PC-9 (cell line): ENCODE data around the gene BAIAP2L1. TPM values are rescaled to one million over a fixed set of nuclear protein-coding genes. Genes with fewer than 3 reads are reported as not detected.

ENCODE experiments used
- BruUV-seq: library from RNA; stranded (reverse); fragments of 400-500 nt; replicated peaks from 2 replicates; lab custom pipeline; 2021; lab: Mats Ljungman, UMichigan
- CTCF ChIA-PET: fragments of 300-600 bp; sonication (Branson Sonifier 250); formaldehyde crosslinking; loops from one replicate; lab custom pipeline; 2022; ENCODE audit warnings: antibody characterized with exemption; lab: Charles Lee
- POLR2A ChIA-PET: fragments of 300-600 bp; sonication (Branson Sonifier 250); formaldehyde crosslinking; loops from one replicate; lab custom pipeline; 2022; ENCODE audit warnings: antibody characterized with exemption; ENCODE audit not compliant: unreplicated experiment; lab: Charles Lee
- DNase-seq, 2 experiments: peaks; one replicate each; pipeline versions ENCODE4 v3.0.0 to v3.0.0-alpha.2; 2015 to 2022; ENCODE audit warnings: mixed read lengths in 1 of 2
- H2AFZ ChIP-seq: fragments of 200-600 bp; sonication (generic); 2 replicates; pipeline ENCODE4 v1.8.1; 2017; ENCODE audit warnings: antibody characterized with exemption
- H3F3A ChIP-seq: fragments of 200-600 bp; sonication (generic); 2 replicates; pipeline ENCODE4 v1.8.1; 2017; ENCODE audit warnings: antibody characterized with exemption, mild to moderate bottlenecking, low read depth; ENCODE audit not compliant: insufficient read depth
- H3K27ac ChIP-seq: fragments of 200-600 bp; sonication (generic); 2 replicates; pipeline ENCODE4 v1.6.1; 2016; ENCODE audit warnings: mixed run types
- H3K27me3 ChIP-seq: fragments of 200-600 bp; sonication (generic); 2 replicates; pipeline ENCODE4 v1.6.1; 2016; ENCODE audit warnings: low read depth, mixed run types; ENCODE audit not compliant: insufficient read depth
- H3K36me3 ChIP-seq: fragments of 200-600 bp; sonication (generic); 2 replicates; pipeline ENCODE4 v1.6.1; 2016; ENCODE audit warnings: low read depth, mixed run types
- H3K4me1 ChIP-seq: fragments of 200-600 bp; sonication (generic); replicated peaks from 2 replicates; pipeline ENCODE4 v1.6.1; 2016; ENCODE audit warnings: mixed run types; ENCODE audit not compliant: insufficient read depth
- H3K4me2 ChIP-seq: fragments of 200-600 bp; sonication (generic); 2 replicates; pipeline ENCODE4 v1.6.1; 2017; ENCODE audit warnings: mixed run types
- H3K4me3 ChIP-seq: fragments of 200-600 bp; sonication (generic); 2 replicates; pipeline ENCODE4 v1.6.1; 2016; ENCODE audit warnings: mixed run types
- H3K79me2 ChIP-seq: fragments of 200-600 bp; sonication (generic); 2 replicates; pipeline ENCODE4 v1.6.1; 2017; ENCODE audit warnings: low read depth, mixed run types
- H3K9me2 ChIP-seq: fragments of 200-600 bp; sonication (generic); 2 replicates; pipeline ENCODE4 v1.8.1; 2017; ENCODE audit warnings: mild to moderate bottlenecking; ENCODE audit not compliant: insufficient read depth
- H3K9me3 ChIP-seq: fragments of 200-600 bp; sonication (generic); 2 replicates; pipeline ENCODE4 v1.8.1; 2016; ENCODE audit warnings: low read depth; ENCODE audit not compliant: insufficient read depth
- H4K20me1 ChIP-seq: fragments of 200-600 bp; sonication (generic); 2 replicates; pipeline ENCODE4 v1.8.1; 2017; ENCODE audit not compliant: insufficient read depth
- EZH2 ChIP-seq: fragments of 200-600 bp; sonication (generic); IDR thresholded peaks from 2 replicates; pipeline ENCODE4 v1.8.0; 2017; ENCODE audit warnings: antibody characterized with exemption, low read depth
- intact Hi-C: fragments of 100-400 bp; cut with micrococcal nuclease; formaldehyde crosslinking; loops from one replicate; pipeline ENCODE4 v1.10.0; 2022; ENCODE audit not compliant: unreplicated experiment
- total RNA-seq: library from RNA; stranded (reverse); gene quantifications from 2 replicates; pipeline ENCODE4 v1.2.3, GENCODE V29; 2021
- TF ChIP-seq, protein P1 (sequence below): fragments of 200-600 bp; sonication (generic); conservative IDR thresholded peaks from 2 replicates; pipeline ENCODE4 v1.6.1; 2017; ENCODE audit warnings: mixed run types, antibody characterized with exemption, mild to moderate bottlenecking, moderate library complexity

The BAIAP2L1 gene
- total RNA-seq, 1 experiment from 2014 or later = 89.4 TPM

DNA sequence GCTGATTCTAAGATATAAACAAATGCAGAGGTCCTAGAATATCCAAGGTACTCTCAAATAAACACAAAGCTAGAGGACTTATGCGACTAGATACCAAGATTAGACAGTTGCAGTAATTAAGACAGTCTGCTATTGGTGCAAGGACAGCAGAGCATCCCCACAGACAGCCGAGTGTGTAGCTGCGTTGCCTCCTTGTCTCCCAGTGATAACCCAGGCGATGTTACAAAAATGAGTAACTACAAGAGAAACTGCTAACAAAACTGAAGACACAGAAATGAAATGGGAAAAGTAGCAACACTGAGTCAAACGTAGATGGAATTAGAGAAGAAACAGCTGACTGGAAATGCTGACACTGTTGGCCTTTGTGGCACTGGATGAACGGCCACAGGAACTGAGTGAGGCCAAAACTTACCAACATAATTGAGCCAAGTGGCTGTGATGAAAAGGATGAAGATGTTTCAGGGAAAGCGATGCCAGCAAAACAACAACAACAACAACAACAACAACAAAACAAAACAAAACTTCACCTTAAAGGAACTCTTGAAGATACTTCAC is 54.3 kb downstream of the BAIAP2L1 start:
- no peak for DNase-seq
- Histone ChIP-seq H3K9me3 (no peaks in the 10 kb centered on the region), H3K36me3 (peaks cover 21% of the 10 kb centered on the region), H3F3A (peaks cover 72% of the 10 kb centered on the region), H3K27ac (no peak overlapping the region; the same call in 1 of the 2 replicates), H3K27me3 (no peaks in the 10 kb centered on the region), H3K9me2 (no peaks in the 10 kb centered on the region), H3K79me2 (peaks cover 98% of the 10 kb centered on the region), H3K4me3 (no peak overlapping the region), H3K4me1 (peaks cover 38% of the 10 kb centered on the region), H4K20me1 (peaks cover 17% of the 10 kb centered on the region), H2AFZ (no peak overlapping the region), H3K4me2 (no peak overlapping the region)
- POLR2A ChIA-PET = no interaction called here
- no TSS peak for BruUV-seq
- intact Hi-C loops = no loop called here
- TF ChIP-seq, protein P1, sequence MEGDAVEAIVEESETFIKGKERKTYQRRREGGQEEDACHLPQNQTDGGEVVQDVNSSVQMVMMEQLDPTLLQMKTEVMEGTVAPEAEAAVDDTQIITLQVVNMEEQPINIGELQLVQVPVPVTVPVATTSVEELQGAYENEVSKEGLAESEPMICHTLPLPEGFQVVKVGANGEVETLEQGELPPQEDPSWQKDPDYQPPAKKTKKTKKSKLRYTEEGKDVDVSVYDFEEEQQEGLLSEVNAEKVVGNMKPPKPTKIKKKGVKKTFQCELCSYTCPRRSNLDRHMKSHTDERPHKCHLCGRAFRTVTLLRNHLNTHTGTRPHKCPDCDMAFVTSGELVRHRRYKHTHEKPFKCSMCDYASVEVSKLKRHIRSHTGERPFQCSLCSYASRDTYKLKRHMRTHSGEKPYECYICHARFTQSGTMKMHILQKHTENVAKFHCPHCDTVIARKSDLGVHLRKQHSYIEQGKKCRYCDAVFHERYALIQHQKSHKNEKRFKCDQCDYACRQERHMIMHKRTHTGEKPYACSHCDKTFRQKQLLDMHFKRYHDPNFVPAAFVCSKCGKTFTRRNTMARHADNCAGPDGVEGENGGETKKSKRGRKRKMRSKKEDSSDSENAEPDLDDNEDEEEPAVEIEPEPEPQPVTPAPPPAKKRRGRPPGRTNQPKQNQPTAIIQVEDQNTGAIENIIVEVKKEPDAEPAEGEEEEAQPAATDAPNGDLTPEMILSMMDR = no peak
- TF ChIP-seq EZH2 = no peak
- CTCF ChIA-PET = no interaction called here

DNA sequence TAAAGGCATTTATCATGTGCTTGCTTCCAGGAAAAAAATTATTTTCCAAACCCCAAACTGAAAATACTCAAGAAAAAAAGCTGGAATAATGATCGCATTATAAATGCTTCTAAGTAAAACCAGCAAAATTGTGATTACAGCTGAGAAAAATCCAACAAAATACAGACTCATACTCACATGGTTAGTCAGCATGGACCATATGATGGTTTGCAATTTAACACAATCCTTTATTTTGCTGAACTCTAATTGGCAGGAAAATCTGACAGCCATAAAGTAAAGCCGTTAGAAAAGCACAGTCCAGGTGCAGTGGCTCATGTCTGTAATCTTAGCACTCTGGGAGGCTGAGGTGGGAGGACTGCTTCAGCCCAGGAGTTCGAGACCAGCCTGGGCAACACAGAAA is 59.8 kb downstream of the BAIAP2L1 start:
- H3K79me2 ChIP-seq = peaks cover 82% of the 10 kb centered on the region

DNA sequence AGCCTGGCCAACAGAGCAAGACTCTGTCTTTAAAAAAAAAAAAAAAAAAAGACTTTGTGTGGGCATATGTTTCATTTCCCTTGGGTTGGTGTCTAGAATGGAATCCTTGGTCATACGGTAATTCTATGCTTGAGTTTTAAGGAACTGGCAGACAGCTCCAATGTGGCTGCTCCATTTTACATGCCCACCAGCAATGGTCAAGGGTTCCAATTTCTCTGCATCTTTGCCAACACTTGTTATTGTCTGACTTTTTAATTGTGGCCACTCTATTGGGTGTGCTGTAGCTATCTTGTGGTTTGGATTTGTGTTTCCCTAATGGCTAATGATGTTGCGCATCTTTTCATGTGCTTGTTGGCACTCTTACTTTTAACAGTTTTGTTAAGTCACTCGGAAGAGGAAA is 61.8 kb downstream of the BAIAP2L1 start:
- no peak overlapping the region for H2AFZ ChIP-seq
- H3K36me3 ChIP-seq = peaks cover 11% of the 10 kb centered on the region
- H3K9me2 ChIP-seq = no peaks in the 10 kb centered on the region
- no peak for DNase-seq
- H4K20me1 ChIP-seq = 0 out of 2 replicates have a peak, but pooled peaks cover 16% of the 10 kb centered on the region
- H3K4me1 ChIP-seq = no peaks in the 10 kb centered on the region
- H3F3A ChIP-seq = peaks cover 36% of the 10 kb centered on the region; the same call in 1 of the 2 replicates
- H3K4me3 ChIP-seq = no peak overlapping the region
- ChIA-PET POLR2A (no interaction called here), CTCF (no interaction called here)
- no TSS peak for BruUV-seq
- H3K27ac ChIP-seq = no peak overlapping the region
- no peak overlapping the region for H3K4me2 ChIP-seq
- no peaks in the 10 kb centered on the region for H3K27me3 ChIP-seq
- TF ChIP-seq, protein P1 = no peak
- TF ChIP-seq EZH2 = no peak
- intact Hi-C loops = no loop called here
- H3K9me3 ChIP-seq = no peaks in the 10 kb centered on the region
- peaks cover 76% of the 10 kb centered on the region for H3K79me2 ChIP-seq

More for the DNA sequence above, 59.8 kb downstream of the BAIAP2L1 start:
- H2AFZ ChIP-seq = no peak overlapping the region
- 0 out of 2 replicates have a peak overlapping the region, but pooled peaks have one; percentile 19 for H3K27ac ChIP-seq
- intact Hi-C loops = no loop called here
- no peak overlapping the region for H3K4me3 ChIP-seq
- peaks cover 15% of the 10 kb centered on the region for H3K36me3 ChIP-seq
- ChIA-PET CTCF (interaction anchor here (0.7 kb wide), 1 partner anchor 593 kb away, joined by 6 read pairs; no protein-coding TSS in a partner anchor), POLR2A (interaction anchor here (0.7 kb wide), 1 partner anchor 28 kb away, joined by 3 read pairs; no protein-coding TSS in a partner anchor)
- no peak overlapping the region for H3K4me2 ChIP-seq
- no peaks in the 10 kb centered on the region for H3K27me3 ChIP-seq
- BruUV-seq = no TSS peak
- no peak for DNase-seq
- H4K20me1 ChIP-seq = 0 out of 2 replicates have a peak, but pooled peaks cover 9% of the 10 kb centered on the region
- TF ChIP-seq, protein P1 = no peak
- TF ChIP-seq EZH2 = no peak
- H3K9me2 ChIP-seq = no peaks in the 10 kb centered on the region
- H3K4me1 ChIP-seq = no peaks in the 10 kb centered on the region
- peaks cover 48% of the 10 kb centered on the region; the same call in 1 of the 2 replicates for H3F3A ChIP-seq
- no peaks in the 10 kb centered on the region for H3K9me3 ChIP-seq
